K562 (cell line): ENCODE results near the gene FBL. TPM values are rescaled to one million over a fixed set of nuclear protein-coding genes. Genes with fewer than 3 reads are reported as not detected.

Source experiments
- CBFA2T3 ChIP-seq: fragments of 450-650 bp; IDR thresholded peaks from 2 replicates; pipeline ENCODE4 v1.6.1; 2017
- CHD2 ChIP-seq: IDR thresholded peaks from 2 replicates; pipeline ENCODE4 v1.6.1; 2011; ENCODE audit warnings: low read depth, low read length
- DPF2 ChIP-seq: fragments of 450-650 bp; IDR thresholded peaks from 2 replicates; pipeline ENCODE4 v1.6.1; 2016
- ERF ChIP-seq: fragments of 450-650 bp; formaldehyde crosslinking; IDR thresholded peaks from 2 replicates; pipeline ENCODE4 v1.4.0; 2020; ENCODE audit warnings: mild to moderate bottlenecking, mixed read lengths
- FIP1L1 ChIP-seq: fragments of 200-400 bp; formaldehyde crosslinking; IDR thresholded peaks from 2 replicates; pipeline ENCODE4 v1.6.1; 2018; ENCODE audit warnings: mild to moderate bottlenecking, low read depth, low read length; ENCODE audit not compliant: poor library complexity, severe bottlenecking
- FOSL1 ChIP-seq: fragments of 200-800 bp; sonication (Bioruptor generic); conservative IDR thresholded peaks from 2 replicates; pipeline ENCODE4 v1.6.1; 2016; ENCODE audit warnings: missing genetic modification characterization, missing compliant biosample characterization
- FOXK2 ChIP-seq, 2 experiments: fragments of 450-650 bp; IDR thresholded peaks in 1 of 2; conservative IDR thresholded peaks in 1 of 2; 2 replicates each; pipeline ENCODE4 v1.6.1; 2016; ENCODE audit warnings: low read depth in 2 of 2, mild to moderate bottlenecking in 1 of 2
- GATA2 ChIP-seq: sonication (generic); formaldehyde crosslinking; IDR thresholded peaks from 2 replicates; pipeline ENCODE4 v1.4.0; 2020; ENCODE audit warnings: mild to moderate bottlenecking, missing genetic modification reagents
- HMG20B ChIP-seq: fragments of 250-450 bp; sonication (Bioruptor Pico); IDR thresholded peaks from 2 replicates; pipeline ENCODE4 v1.5.0; 2021; ENCODE audit warnings: mild to moderate bottlenecking
- TGIF2 ChIP-seq: sonication (generic); formaldehyde crosslinking; IDR thresholded peaks from 2 replicates; pipeline ENCODE4 v1.8.1; 2022; ENCODE audit warnings: mild to moderate bottlenecking, missing genetic modification reagents, moderate library complexity
- TRIM24 ChIP-seq, 2 experiments: fragments of 450-650 bp; IDR thresholded peaks; 2 replicates each; pipeline ENCODE4 v1.6.1; 2016
- U2AF1 ChIP-seq: fragments of 200-400 bp; formaldehyde crosslinking; optimal IDR thresholded peaks from 2 replicates; pipeline ENCODE3; 2017; ENCODE audit warnings: mild to moderate bottlenecking, low read depth, low read length, moderate library complexity
- ZBTB1 ChIP-seq: sonication (generic); formaldehyde crosslinking; IDR thresholded peaks from 2 replicates; pipeline ENCODE4 v1.8.1; 2023; ENCODE audit warnings: missing genetic modification reagents, low read depth, mild to moderate bottlenecking, borderline replicate concordance
- ZKSCAN1 ChIP-seq: fragments of 150-350 bp; IDR thresholded peaks from 2 replicates; pipeline ENCODE4 v1.6.1; 2016; ENCODE audit warnings: low read depth, low read length
- polyA plus RNA-seq, 8 experiments: library from polyadenylated mRNA; depleted of rRNA in 4 of 8; stranded (reverse) in 5 of 8; unstranded in 3 of 8; fragments of >200 nt; fragmentation: Nextera tagmentation in 2 of 8; fragmentation: Illumina TruSeq in 1 of 8; extraction: Ambion mirVana in 2 of 8; extraction: Trizol in 1 of 8; gene quantifications; 2 replicates each; pipeline versions ENCODE4 v1.2.1 to v1.2.3, GENCODE V29; 2011 to 2014; ENCODE audit warnings: inconsistent platforms in 1 of 8, missing spikeins in 1 of 8
- total RNA-seq, 7 experiments: library from RNA; depleted of rRNA in 6 of 7; stranded (reverse); fragments of >200 nt in 6 of 7; fragmentation: Illumina TruSeq in 2 of 7; extraction: Trizol in 2 of 7; gene quantifications; 2 replicates each; pipeline versions ENCODE4 v1.2.1 to v1.2.3, GENCODE V29; 2011 to 2021; ENCODE audit warnings: low replicate concordance in 1 of 7
- TF ChIP-seq, protein P1 (sequence below): fragments of 250-450 bp; sonication (Bioruptor Pico); IDR thresholded peaks from 2 replicates; pipeline ENCODE4 v1.4.0; 2020; ENCODE audit warnings: mild to moderate bottlenecking
- TF ChIP-seq, protein P2 (sequence below): IDR thresholded peaks from 2 replicates; pipeline ENCODE4 v1.6.1; 2011; ENCODE audit warnings: borderline replicate concordance, low read depth, mild to moderate bottlenecking, moderate library complexity, low read length; ENCODE audit not compliant: insufficient read depth, poor library complexity, severe bottlenecking
- TF ChIP-seq, protein P3 (sequence below): sonication (generic); formaldehyde crosslinking; IDR thresholded peaks from 2 replicates; pipeline ENCODE4 v1.8.1; 2022; ENCODE audit warnings: missing genetic modification reagents
- TF ChIP-seq, protein P4 (sequence below): sonication (generic); formaldehyde crosslinking; IDR thresholded peaks from 2 replicates; pipeline ENCODE4 v1.4.0; 2020; ENCODE audit warnings: mild to moderate bottlenecking, missing genetic modification reagents

The FBL gene
- total and polyA plus RNA-seq, 9 of the 15 experiments (the other 6 are each of a cell fraction or from before 2014, with no cell fraction given), result 201 to 1,696 (median 696) TPM

DNA sequence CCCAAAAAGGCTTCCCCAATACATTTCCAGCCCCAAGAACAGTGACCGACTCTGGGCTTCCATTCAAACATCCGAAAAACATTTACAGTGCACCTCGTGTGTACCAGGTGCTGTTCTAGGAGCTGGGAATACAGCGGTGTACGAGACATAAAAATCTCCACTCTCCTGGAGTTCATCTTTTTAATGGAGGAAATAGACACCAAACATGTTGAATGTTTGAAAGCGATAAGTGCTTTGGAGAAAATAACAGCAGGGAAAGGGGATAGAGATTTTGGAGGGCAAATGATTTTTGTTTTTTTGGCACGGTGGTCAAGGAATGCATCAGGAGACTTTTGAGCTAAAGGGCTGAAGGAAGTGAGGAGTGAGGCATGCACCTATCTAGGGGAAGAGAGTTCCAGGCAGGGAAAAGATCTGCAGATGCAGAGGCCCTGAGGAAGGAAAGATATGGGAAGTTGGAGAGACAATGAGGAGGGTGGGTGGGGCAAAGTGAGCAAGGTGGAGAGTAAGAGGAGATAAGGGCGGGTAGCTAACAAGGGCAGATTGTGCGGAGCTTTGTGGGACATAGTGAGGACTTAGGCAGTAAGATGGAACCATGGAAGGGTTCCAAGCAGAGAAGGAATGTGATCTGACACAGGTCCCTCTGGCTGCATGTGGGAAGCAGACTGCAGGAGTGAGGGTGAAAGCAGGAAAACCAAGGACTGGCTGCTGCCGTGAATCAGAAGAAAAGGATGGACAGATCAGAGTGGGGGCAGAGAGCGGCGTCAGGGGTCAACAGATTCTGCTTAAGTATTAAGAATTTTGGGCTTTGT is 703 bp upstream of the FBL start (continued):
- TF ChIP-seq ERF (CRISPR knock-in tag) (no peak), CHD2 (no peak), TRIM24 (IDR thresholded peaks at IDR 0.05) (peak; percentile 70 to 83; a peak in 3 of 4 replicates), FIP1L1 (no peak), CBFA2T3 (peak; percentile 95), TGIF2 (CRISPR knock-in tag) (no peak), DPF2 (peak; percentile 90), U2AF1 (no peak), FOXK2 (conservative IDR thresholded peaks at IDR 0.05 in 1 of 2, IDR thresholded peaks at IDR 0.05 in 1 of 2; ENCODE audit: low read depth in 2 of 2) (0 out of 4 replicates have a peak, but pooled peaks of 1 of the 2 experiments have one; percentile 38), HMG20B (CRISPR knock-in tag) (no peak), ZKSCAN1 (no peak), FOSL1 (no peak), GATA2 (CRISPR knock-in tag) (peak; percentile 44), ZBTB1 (CRISPR knock-in tag) (no peak)
- TF ChIP-seq, protein P1, sequence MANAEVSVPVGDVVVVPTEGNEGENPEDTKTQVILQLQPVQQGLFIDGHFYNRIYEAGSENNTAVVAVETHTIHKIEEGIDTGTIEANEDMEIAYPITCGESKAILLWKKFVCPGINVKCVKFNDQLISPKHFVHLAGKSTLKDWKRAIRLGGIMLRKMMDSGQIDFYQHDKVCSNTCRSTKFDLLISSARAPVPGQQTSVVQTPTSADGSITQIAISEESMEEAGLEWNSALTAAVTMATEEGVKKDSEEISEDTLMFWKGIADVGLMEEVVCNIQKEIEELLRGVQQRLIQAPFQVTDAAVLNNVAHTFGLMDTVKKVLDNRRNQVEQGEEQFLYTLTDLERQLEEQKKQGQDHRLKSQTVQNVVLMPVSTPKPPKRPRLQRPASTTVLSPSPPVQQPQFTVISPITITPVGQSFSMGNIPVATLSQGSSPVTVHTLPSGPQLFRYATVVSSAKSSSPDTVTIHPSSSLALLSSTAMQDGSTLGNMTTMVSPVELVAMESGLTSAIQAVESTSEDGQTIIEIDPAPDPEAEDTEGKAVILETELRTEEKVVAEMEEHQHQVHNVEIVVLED, result no peak
- TF ChIP-seq, protein P2, sequence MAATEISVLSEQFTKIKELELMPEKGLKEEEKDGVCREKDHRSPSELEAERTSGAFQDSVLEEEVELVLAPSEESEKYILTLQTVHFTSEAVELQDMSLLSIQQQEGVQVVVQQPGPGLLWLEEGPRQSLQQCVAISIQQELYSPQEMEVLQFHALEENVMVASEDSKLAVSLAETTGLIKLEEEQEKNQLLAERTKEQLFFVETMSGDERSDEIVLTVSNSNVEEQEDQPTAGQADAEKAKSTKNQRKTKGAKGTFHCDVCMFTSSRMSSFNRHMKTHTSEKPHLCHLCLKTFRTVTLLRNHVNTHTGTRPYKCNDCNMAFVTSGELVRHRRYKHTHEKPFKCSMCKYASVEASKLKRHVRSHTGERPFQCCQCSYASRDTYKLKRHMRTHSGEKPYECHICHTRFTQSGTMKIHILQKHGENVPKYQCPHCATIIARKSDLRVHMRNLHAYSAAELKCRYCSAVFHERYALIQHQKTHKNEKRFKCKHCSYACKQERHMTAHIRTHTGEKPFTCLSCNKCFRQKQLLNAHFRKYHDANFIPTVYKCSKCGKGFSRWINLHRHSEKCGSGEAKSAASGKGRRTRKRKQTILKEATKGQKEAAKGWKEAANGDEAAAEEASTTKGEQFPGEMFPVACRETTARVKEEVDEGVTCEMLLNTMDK, result no peak
- TF ChIP-seq, protein P3, sequence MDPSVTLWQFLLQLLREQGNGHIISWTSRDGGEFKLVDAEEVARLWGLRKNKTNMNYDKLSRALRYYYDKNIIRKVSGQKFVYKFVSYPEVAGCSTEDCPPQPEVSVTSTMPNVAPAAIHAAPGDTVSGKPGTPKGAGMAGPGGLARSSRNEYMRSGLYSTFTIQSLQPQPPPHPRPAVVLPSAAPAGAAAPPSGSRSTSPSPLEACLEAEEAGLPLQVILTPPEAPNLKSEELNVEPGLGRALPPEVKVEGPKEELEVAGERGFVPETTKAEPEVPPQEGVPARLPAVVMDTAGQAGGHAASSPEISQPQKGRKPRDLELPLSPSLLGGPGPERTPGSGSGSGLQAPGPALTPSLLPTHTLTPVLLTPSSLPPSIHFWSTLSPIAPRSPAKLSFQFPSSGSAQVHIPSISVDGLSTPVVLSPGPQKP, result no peak
- TF ChIP-seq, protein P4, sequence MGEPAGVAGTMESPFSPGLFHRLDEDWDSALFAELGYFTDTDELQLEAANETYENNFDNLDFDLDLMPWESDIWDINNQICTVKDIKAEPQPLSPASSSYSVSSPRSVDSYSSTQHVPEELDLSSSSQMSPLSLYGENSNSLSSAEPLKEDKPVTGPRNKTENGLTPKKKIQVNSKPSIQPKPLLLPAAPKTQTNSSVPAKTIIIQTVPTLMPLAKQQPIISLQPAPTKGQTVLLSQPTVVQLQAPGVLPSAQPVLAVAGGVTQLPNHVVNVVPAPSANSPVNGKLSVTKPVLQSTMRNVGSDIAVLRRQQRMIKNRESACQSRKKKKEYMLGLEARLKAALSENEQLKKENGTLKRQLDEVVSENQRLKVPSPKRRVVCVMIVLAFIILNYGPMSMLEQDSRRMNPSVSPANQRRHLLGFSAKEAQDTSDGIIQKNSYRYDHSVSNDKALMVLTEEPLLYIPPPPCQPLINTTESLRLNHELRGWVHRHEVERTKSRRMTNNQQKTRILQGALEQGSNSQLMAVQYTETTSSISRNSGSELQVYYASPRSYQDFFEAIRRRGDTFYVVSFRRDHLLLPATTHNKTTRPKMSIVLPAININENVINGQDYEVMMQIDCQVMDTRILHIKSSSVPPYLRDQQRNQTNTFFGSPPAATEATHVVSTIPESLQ (CRISPR knock-in tag), result no peak
